GM12891 (cell line): ENCODE data around the gene FAM219A.
"Not testable (repeated sequence)": the region's sequence is repeated elsewhere in the genome, so short reads cannot be mapped to it uniquely, and the experiment has no call there.

ENCODE experiments used
- DNase-seq: peaks from one replicate; pipeline ENCODE4 v3.0.0; 2011; ENCODE audit warnings: low spot score; ENCODE audit not compliant: insufficient read length
- FAIRE-seq: peaks from 2 replicates; lab custom pipeline; 2011; peaks lifted over from hg19 to GRCh38; lab: Jason Lieb, UNC
- PAX5 ChIP-seq: IDR thresholded peaks from 2 replicates; pipeline ENCODE4 v1.6.1; 2011; ENCODE audit warnings: low read length, moderate library complexity, mild to moderate bottlenecking; ENCODE audit not compliant: insufficient read depth, severe bottlenecking
- POLR2A ChIP-seq: IDR thresholded peaks from 2 replicates; pipeline ENCODE4 v1.6.1; 2011; ENCODE audit warnings: low read depth, low read length, control low read depth
- POLR2AphosphoS5 ChIP-seq: IDR thresholded peaks from 2 replicates; pipeline ENCODE4 v1.6.1; 2011; ENCODE audit warnings: low read depth, low read length, control low read depth
- POU2F2 ChIP-seq: IDR thresholded peaks from 2 replicates; pipeline ENCODE4 v1.6.1; 2011; ENCODE audit warnings: low read depth, mild to moderate bottlenecking, control low read depth, low read length, moderate library complexity
- SPI1 ChIP-seq: IDR thresholded peaks from 2 replicates; pipeline ENCODE4 v1.6.1; 2011; ENCODE audit warnings: low read depth, low read length, control low read depth
- TAF1 ChIP-seq: IDR thresholded peaks from 2 replicates; pipeline ENCODE4 v1.6.1; 2011; ENCODE audit warnings: low read depth, low read length, control low read depth

The FAM219A gene

GRCh38 chr9:34485822-34486221 lies 27.5 kb upstream of the FAM219A start:
- DNase-seq, result no peak
- FAIRE-seq, result no peak
- TF ChIP-seq PAX5, result no peak
- TF ChIP-seq SPI1, result no peak
- TF ChIP-seq POU2F2, result no peak
- no peak for TF ChIP-seq TAF1

GRCh38 chr9:34484678-34485077 lies 26.3 kb upstream of the FAM219A start:
- DNase-seq (no peak), FAIRE-seq (no peak)
- TF ChIP-seq TAF1 (no peak), SPI1 (no peak), POLR2A (no peak), PAX5 (no peak), POLR2AphosphoS5 (no peak), POU2F2 (no peak)

GRCh38 chr9:34482746-34483145 lies 24.4 kb upstream of the FAM219A start:
- FAIRE-seq, result not testable (repeated sequence)

GRCh38 chr9:34481620-34482019 lies 23.2 kb upstream of the FAM219A start:
- FAIRE-seq, result not testable (repeated sequence)

More at GRCh38 chr9:34482746-34483145, 24.4 kb upstream of the FAM219A start:
- DNase-seq, result not testable (repeated sequence)

GRCh38 chr9:34479431-34479866 lies 21.1 kb upstream of the FAM219A start:
- no peak for DNase-seq
- no peak for FAIRE-seq
- no peak for TF ChIP-seq POLR2A
- TF ChIP-seq PAX5, result no peak

More at GRCh38 chr9:34481620-34482019, 23.2 kb upstream of the FAM219A start:
- DNase-seq, result not testable (repeated sequence)

- TF ChIP-seq POLR2A, result no peak
- no peak for TF ChIP-seq PAX5
- DNase-seq (no peak), FAIRE-seq (no peak)
Observed at GRCh38 chr9:34477541-34477940, 19.2 kb upstream of the FAM219A start.

GRCh38 chr9:34475097-34475496 lies 16.7 kb upstream of the FAM219A start:
- DNase-seq (no peak), FAIRE-seq (no peak)
- TF ChIP-seq SPI1 (no peak), POLR2A (no peak), POU2F2 (no peak), TAF1 (no peak), PAX5 (no peak), POLR2AphosphoS5 (no peak)

GRCh38 chr9:34465468-34465867 lies 7.1 kb upstream of the FAM219A start:
- no peak for DNase-seq
- TF ChIP-seq TAF1 (no peak), PAX5 (no peak), SPI1 (no peak), POLR2A (no peak), POU2F2 (no peak), POLR2AphosphoS5 (no peak)
- no peak for FAIRE-seq

- DNase-seq (no peak), FAIRE-seq (no peak)
- TF ChIP-seq POLR2AphosphoS5 (no peak), TAF1 (no peak), SPI1 (no peak), PAX5 (no peak), POLR2A (no peak), POU2F2 (no peak)
Observed at GRCh38 chr9:34464571-34464970, 6.2 kb upstream of the FAM219A start.

- no peak for TF ChIP-seq POLR2A
- no peak for FAIRE-seq
- no peak for DNase-seq
Observed at GRCh38 chr9:34463901-34464232, 5.5 kb upstream of the FAM219A start.

- DNase-seq (no peak), FAIRE-seq (no peak)
- TF ChIP-seq PAX5 (no peak), SPI1 (no peak), POLR2AphosphoS5 (no peak), POLR2A (no peak), TAF1 (no peak), POU2F2 (no peak)
Observed at GRCh38 chr9:34463098-34463900, 4.9 kb upstream of the FAM219A start.
